H1 (cell line): Measurements from ENCODE around the gene FOXA3. TPM values are rescaled to one million over a fixed set of nuclear protein-coding genes. Genes with fewer than 3 reads are reported as not detected.

Experiments used
- CEBPB ChIP-seq: IDR thresholded peaks from 2 replicates; pipeline ENCODE4 v1.6.1; 2012; ENCODE audit warnings: low read depth, low read length
- CHD1 ChIP-seq: IDR thresholded peaks from 2 replicates; pipeline ENCODE4 v1.6.1; 2012; ENCODE audit warnings: low read depth, low read length, improper control_type of control experiment
- CHD7 ChIP-seq: fragments of 300-600 bp; sonication (generic); IDR thresholded peaks from 2 replicates; pipeline ENCODE4 v1.7.1; 2012; ENCODE audit warnings: low read length, moderate library complexity, mild to moderate bottlenecking, inconsistent platforms; ENCODE audit not compliant: insufficient replicate concordance
- EGR1 ChIP-seq: IDR thresholded peaks from 2 replicates; pipeline ENCODE4 v1.6.1; 2011; ENCODE audit warnings: low read depth, low read length, borderline replicate concordance
- HDAC2 ChIP-seq, 2 experiments: fragments of 300-600 bp in 1 of 2; sonication (generic) in 1 of 2; IDR thresholded peaks; 2 replicates each; pipeline ENCODE4 v1.6.1; 2011 to 2012; ENCODE audit warnings: low read depth in 2 of 2, low read length in 2 of 2, mild to moderate bottlenecking in 2 of 2, moderate library complexity in 2 of 2, borderline replicate concordance in 1 of 2, inconsistent platforms in 1 of 2
- NANOG ChIP-seq: IDR thresholded peaks from 2 replicates; pipeline ENCODE4 v1.6.1; 2011; ENCODE audit warnings: low read length, low read depth, mild to moderate bottlenecking, inconsistent platforms; ENCODE audit not compliant: insufficient read depth, poor library complexity, severe bottlenecking
- PHF8 ChIP-seq: fragments of 200-600 bp; sonication (generic); conservative IDR thresholded peaks from 2 replicates; pipeline ENCODE4 v1.7.1; 2012; ENCODE audit warnings: low read depth, mild to moderate bottlenecking, inconsistent platforms, low read length, moderate library complexity
- POLR2A ChIP-seq, 2 experiments: IDR thresholded peaks; 1 replicate in 1 of 2; 2 replicates in 1 of 2; pipeline ENCODE4 v1.6.1; 2011; ENCODE audit warnings: low read depth in 2 of 2, low read length in 2 of 2, mild to moderate bottlenecking in 2 of 2; ENCODE audit errors: control extremely low read depth in 1 of 2
- SUZ12 ChIP-seq: fragments of 200-600 bp; sonication (generic); IDR thresholded peaks from 2 replicates; pipeline ENCODE4 v1.6.1; 2012; ENCODE audit warnings: mild to moderate bottlenecking, inconsistent platforms, low read length, moderate library complexity, mixed read lengths
- TAF1 ChIP-seq: IDR thresholded peaks from 2 replicates; pipeline ENCODE4 v1.6.1; 2011; ENCODE audit warnings: mild to moderate bottlenecking, low read depth, low read length
- TEAD4 ChIP-seq: IDR thresholded peaks from 2 replicates; pipeline ENCODE4 v1.6.1; 2012; ENCODE audit warnings: low read depth, low read length, inconsistent platforms, mixed read lengths
- polyA plus RNA-seq, 7 experiments: library from polyadenylated mRNA; depleted of rRNA in 3 of 7; stranded (reverse) in 5 of 7; unstranded in 2 of 7; fragments of >200 nt in 5 of 7; fragments of 200-250 nt in 2 of 7; gene quantifications; 1 replicate in 5 of 7; 2 replicates in 1 of 7; 4 replicates in 1 of 7; pipeline versions ENCODE4 v1.2.1 to v1.2.3, GENCODE V29; 2011 to 2013; ENCODE audit warnings: missing spikeins in 2 of 7, mixed read lengths in 2 of 7
- total RNA-seq: library from RNA; stranded (reverse); fragmentation: NEBNext Ultra II Directional; extraction: Animal tissue kit (Norgen Biotek cat#: 25700); gene quantifications from 2 replicates; pipeline ENCODE4 v1.2.1, GENCODE V29; 2021

The FOXA3 gene
- total and polyA plus RNA-seq, 2 of the 8 experiments (the other 6 are each of a cell fraction or from before 2014, with no cell fraction given) = 20.2 to 49.1 TPM

- TF ChIP-seq CHD7 (no peak), HDAC2 (IDR thresholded peaks at IDR 0.05; ENCODE audit: borderline replicate concordance in 1 of 2, low read depth in 2 of 2, low read length in 2 of 2) (no peak), TEAD4 (no peak), SUZ12 (no peak), CEBPB (no peak), NANOG (no peak), CHD1 (no peak), TAF1 (no peak), POLR2A (IDR thresholded peaks at IDR 0.05; ENCODE audit: control extremely low read depth in 1 of 2, low read depth in 2 of 2, low read length in 2 of 2) (no peak), EGR1 (no peak), PHF8 (no peak)
These were observed 39.4 kb upstream of the FOXA3 start (continued) for GRCh38 chr19:45824531-45825262.
